HG03025 (cell line): ENCODE measurements around the gene FUS.
"Not testable (repeated sequence)": the region's sequence is repeated elsewhere in the genome, so short reads cannot be mapped to it uniquely, and the experiment has no call there.

Experiments
- ATAC-seq: cut with Tn5 transposase; IDR thresholded peaks from one replicate; pipeline ENCODE4 v1.9.1; 2021; ENCODE audit warnings: mild to moderate bottlenecking, moderate library complexity; ENCODE audit not compliant: unreplicated experiment, low FRiP score

The FUS gene

GRCh38 chr16:31143011-31143693 is 36.8 kb upstream of the FUS start:
- ATAC-seq, result no peak

- ATAC-seq, result no peak
Measured at GRCh38 chr16:31143694-31144148, 36.2 kb upstream of the FUS start.

- ATAC-seq, result not testable (repeated sequence)
Measured at GRCh38 chr16:31144418-31144817, 35.5 kb upstream of the FUS start.

GRCh38 chr16:31145398-31145990 is 34.4 kb upstream of the FUS start:
- ATAC-seq, result no peak

- no peak for ATAC-seq
Measured at GRCh38 chr16:31147574-31147973, 32.4 kb upstream of the FUS start.

- ATAC-seq, result no peak
Measured at GRCh38 chr16:31148281-31148728, 31.6 kb upstream of the FUS start.

GRCh38 chr16:31148896-31149295 is 31.0 kb upstream of the FUS start:
- ATAC-seq, result no peak

GRCh38 chr16:31149332-31149731 is 30.6 kb upstream of the FUS start:
- no peak for ATAC-seq

- no peak for ATAC-seq
Measured at GRCh38 chr16:31149894-31150890, 29.7 kb upstream of the FUS start, which contains the start of gene PRSS36. TSS of gene PRSS36 (minus strand) at chr16:31150066. CDS start at chr16:31150035, 31 bp downstream.

GRCh38 chr16:31150976-31151375 is 29.0 kb upstream of the FUS start:
- not testable (repeated sequence) for ATAC-seq

- no peak for ATAC-seq
Measured at GRCh38 chr16:31157136-31157535, 22.8 kb upstream of the FUS start.

- ATAC-seq, result no peak
Measured at GRCh38 chr16:31167315-31167714, 12.6 kb upstream of the FUS start.

- ATAC-seq, result no peak
Measured at GRCh38 chr16:31168848-31169247, 11.1 kb upstream of the FUS start.

GRCh38 chr16:31170048-31170447 is 9.9 kb upstream of the FUS start:
- not testable (repeated sequence) for ATAC-seq

- ATAC-seq, result no peak
Measured at GRCh38 chr16:31177136-31177535, 2.8 kb upstream of the FUS start.

- ATAC-seq, result no peak
Measured at GRCh38 chr16:31179219-31179746, 656 bp upstream of the FUS start.

GRCh38 chr16:31181102-31181830 is 1.3 kb downstream of the FUS start:
- ATAC-seq, result no peak

GRCh38 chr16:31182391-31182790 is 2.5 kb downstream of the FUS start:
- no peak for ATAC-seq

GRCh38 chr16:31183432-31184428 is 3.8 kb downstream of the FUS start:
- ATAC-seq, result no peak
